Transverse colon (tissue), 3 donors: ENCODE results near the gene HIVEP1.

Experiments
- EP300 ChIP-seq: sonication (generic); formaldehyde crosslinking; IDR thresholded peaks from one replicate; pipeline ENCODE4 v1.6.1; 2017; ENCODE audit warnings: antibody characterized with exemption, low read depth
- POLR2A ChIP-seq: fragments of 450-650 bp; IDR thresholded peaks from one replicate; pipeline ENCODE4 v1.6.1; 2016; ENCODE audit warnings: antibody characterized with exemption, mild to moderate bottlenecking, moderate library complexity
- TF ChIP-seq, protein P1 (sequence below), 5 experiments: fragments of 200-600 bp in 3 of 5; fragments of 450-650 bp in 2 of 5; sonication (generic) in 3 of 5; IDR thresholded peaks; 1 replicate in 2 of 5; 2 replicates in 3 of 5; pipeline ENCODE4 v1.5.1; 2016 to 2017; ENCODE audit warnings: antibody characterized with exemption in 5 of 5, inconsistent platforms in 3 of 5, mild to moderate bottlenecking in 2 of 5, moderate library complexity in 1 of 5

DNA sequence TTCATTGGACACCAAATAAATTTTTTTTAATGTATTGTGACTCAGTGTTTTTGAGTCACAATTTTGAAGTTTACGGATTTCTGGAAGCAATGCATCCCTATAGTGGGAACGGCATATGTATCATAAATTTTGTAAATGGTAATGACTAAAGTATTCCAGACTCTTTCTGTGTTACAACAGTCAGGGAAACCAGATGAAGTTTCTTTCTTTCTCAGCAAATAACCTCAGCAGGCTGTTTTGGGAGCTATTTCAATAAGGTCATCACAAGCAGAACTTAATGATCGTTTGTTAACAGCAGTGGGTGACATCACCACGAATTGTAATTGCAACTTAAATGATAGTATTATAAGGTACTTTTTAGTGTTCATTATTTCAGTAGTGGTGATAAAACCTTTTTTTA, 52.0 kb downstream of the HIVEP1 start:
- TF ChIP-seq, protein P1, sequence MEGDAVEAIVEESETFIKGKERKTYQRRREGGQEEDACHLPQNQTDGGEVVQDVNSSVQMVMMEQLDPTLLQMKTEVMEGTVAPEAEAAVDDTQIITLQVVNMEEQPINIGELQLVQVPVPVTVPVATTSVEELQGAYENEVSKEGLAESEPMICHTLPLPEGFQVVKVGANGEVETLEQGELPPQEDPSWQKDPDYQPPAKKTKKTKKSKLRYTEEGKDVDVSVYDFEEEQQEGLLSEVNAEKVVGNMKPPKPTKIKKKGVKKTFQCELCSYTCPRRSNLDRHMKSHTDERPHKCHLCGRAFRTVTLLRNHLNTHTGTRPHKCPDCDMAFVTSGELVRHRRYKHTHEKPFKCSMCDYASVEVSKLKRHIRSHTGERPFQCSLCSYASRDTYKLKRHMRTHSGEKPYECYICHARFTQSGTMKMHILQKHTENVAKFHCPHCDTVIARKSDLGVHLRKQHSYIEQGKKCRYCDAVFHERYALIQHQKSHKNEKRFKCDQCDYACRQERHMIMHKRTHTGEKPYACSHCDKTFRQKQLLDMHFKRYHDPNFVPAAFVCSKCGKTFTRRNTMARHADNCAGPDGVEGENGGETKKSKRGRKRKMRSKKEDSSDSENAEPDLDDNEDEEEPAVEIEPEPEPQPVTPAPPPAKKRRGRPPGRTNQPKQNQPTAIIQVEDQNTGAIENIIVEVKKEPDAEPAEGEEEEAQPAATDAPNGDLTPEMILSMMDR (IDR thresholded peaks at IDR 0.05) = no peak
- TF ChIP-seq POLR2A (no peak), EP300 (no peak)
